Tibial nerve (tissue), 4 donors: ENCODE measurements around the gene EGFLAM. TPM values are rescaled to one million over a fixed set of nuclear protein-coding genes. Genes with fewer than 3 reads are reported as not detected.

Experiments used
- DNase-seq, 2 donors: peaks; one replicate each; pipeline ENCODE4 v3.0.0-alpha.2; 2019; ENCODE audit warnings: low spot score in 2 of 2
- H3K27ac ChIP-seq, 4 donors: fragments of 200-600 bp; sonication (generic) in 3 of 4; one replicate each; pipeline ENCODE4 v1.5.1; 2017 to 2019; ENCODE audit warnings: mild to moderate bottlenecking in 1 of 4
- H3K27me3 ChIP-seq, 2 donors: fragments of 200-600 bp; sonication (generic) in 1 of 2; one replicate each; pipeline versions ENCODE4 v1.5.1 to v1.6.0; 2017 to 2019
- H3K36me3 ChIP-seq, 3 donors: fragments of 200-600 bp; sonication (generic); one replicate each; pipeline ENCODE4 v1.5.1; 2018 to 2019
- H3K4me1 ChIP-seq, 4 donors: fragments of 200-600 bp; sonication (generic) in 3 of 4; one replicate each; pipeline ENCODE4 v1.5.1; 2017 to 2019
- H3K4me3 ChIP-seq, 4 donors: fragments of 200-600 bp; sonication (generic) in 3 of 4; one replicate each; pipeline ENCODE4 v1.5.1; 2017 to 2019; ENCODE audit warnings: mild to moderate bottlenecking in 1 of 4, moderate library complexity in 1 of 4
- H3K9me3 ChIP-seq, 4 donors: fragments of 200-600 bp; sonication (generic) in 3 of 4; one replicate each; pipeline ENCODE4 v1.5.1; 2017 to 2019
- EP300 ChIP-seq, 2 donors: sonication (generic); formaldehyde crosslinking; IDR thresholded peaks; one replicate each; pipeline ENCODE4 v1.6.1; 2017; ENCODE audit warnings: antibody characterized with exemption in 2 of 2, mild to moderate bottlenecking in 1 of 2
- POLR2A ChIP-seq, 2 donors: fragments of 450-650 bp; IDR thresholded peaks; one replicate each; pipeline ENCODE4 v1.6.1; 2017; ENCODE audit warnings: antibody characterized with exemption in 2 of 2, mild to moderate bottlenecking in 2 of 2, moderate library complexity in 2 of 2
- WGBS, 2 donors: methylation state at CpG; one replicate each; pipeline ENCODE4 v1.1.5; 2018; 5-methylcytosine and 5-hydroxymethylcytosine counted together
- total RNA-seq, 4 donors: library from RNA; depleted of rRNA; stranded (reverse); fragments of >200 nt; gene quantifications; one replicate each; pipeline ENCODE4 v1.1.0, GENCODE V29; 2016
- TF ChIP-seq, protein P1 (sequence below), 5 experiments: fragments of 200-600 bp in 3 of 5; fragments of 450-650 bp in 2 of 5; sonication (generic) in 3 of 5; IDR thresholded peaks; one replicate each; pipeline ENCODE4 v1.5.1; 2016 to 2019; ENCODE audit warnings: antibody characterized with exemption in 5 of 5, mild to moderate bottlenecking in 3 of 5, moderate library complexity in 2 of 5

EGFLAM gene
- total RNA-seq, 4 donors from 2014 or later = 18.4 to 64.5 (median 51.1) TPM

DNA sequence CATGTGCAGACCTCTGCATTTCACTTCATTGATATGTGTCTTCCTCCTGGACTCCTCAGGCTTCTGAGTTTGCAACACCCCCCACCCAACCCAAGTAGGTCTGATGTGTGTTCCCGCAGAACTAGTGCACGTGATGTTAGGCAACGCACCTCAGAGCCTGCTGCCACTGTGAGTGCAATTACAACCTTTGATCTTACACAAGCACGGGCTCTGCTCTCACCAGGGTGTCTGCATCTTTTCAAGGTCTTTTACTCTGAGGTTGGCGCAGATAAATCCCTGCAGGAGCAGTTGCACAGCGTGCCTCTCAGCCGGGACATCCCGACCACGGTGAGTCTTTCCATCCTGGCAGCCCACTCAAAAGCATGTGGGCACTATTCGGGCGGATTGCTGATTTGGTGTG is 80.1 kb downstream of the EGFLAM start:
- H3K9me3 ChIP-seq = no peaks in the 10 kb centered on the region
- H3K27me3 ChIP-seq = no peaks in the 10 kb centered on the region
- H3K4me1 ChIP-seq = no peaks in the 10 kb centered on the region
- no peaks in the 10 kb centered on the region for H3K36me3 ChIP-seq
- DNase-seq = no peak
- WGBS, 2 donors = 72 to 79% methylated on average over 11 of the region's 11 CpGs
- TF ChIP-seq POLR2A (IDR thresholded peaks at IDR 0.05) (no peak), EP300 (IDR thresholded peaks at IDR 0.05) (no peak)
- TF ChIP-seq, protein P1, sequence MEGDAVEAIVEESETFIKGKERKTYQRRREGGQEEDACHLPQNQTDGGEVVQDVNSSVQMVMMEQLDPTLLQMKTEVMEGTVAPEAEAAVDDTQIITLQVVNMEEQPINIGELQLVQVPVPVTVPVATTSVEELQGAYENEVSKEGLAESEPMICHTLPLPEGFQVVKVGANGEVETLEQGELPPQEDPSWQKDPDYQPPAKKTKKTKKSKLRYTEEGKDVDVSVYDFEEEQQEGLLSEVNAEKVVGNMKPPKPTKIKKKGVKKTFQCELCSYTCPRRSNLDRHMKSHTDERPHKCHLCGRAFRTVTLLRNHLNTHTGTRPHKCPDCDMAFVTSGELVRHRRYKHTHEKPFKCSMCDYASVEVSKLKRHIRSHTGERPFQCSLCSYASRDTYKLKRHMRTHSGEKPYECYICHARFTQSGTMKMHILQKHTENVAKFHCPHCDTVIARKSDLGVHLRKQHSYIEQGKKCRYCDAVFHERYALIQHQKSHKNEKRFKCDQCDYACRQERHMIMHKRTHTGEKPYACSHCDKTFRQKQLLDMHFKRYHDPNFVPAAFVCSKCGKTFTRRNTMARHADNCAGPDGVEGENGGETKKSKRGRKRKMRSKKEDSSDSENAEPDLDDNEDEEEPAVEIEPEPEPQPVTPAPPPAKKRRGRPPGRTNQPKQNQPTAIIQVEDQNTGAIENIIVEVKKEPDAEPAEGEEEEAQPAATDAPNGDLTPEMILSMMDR (IDR thresholded peaks at IDR 0.05) = no peak
- no peak overlapping the region for H3K27ac ChIP-seq
- no peak overlapping the region for H3K4me3 ChIP-seq

DNA sequence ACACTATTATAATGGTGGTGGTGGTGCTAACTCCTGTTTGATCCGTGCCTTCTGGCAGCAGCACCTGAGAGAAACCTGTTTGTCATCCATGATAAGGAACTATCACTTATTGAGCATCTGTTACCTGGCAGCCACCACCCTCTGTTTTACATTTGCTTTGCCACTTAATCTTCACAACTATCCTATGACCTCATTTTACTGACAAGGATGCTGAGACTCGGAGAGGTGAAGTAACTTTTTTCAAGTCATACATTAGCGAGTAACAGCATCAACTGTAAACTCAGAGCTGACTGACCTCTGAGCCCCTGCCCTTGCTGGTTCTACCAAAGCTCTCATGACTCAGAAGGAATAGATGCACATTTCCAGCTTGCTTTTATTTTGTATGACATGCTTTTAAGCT is 81.1 kb downstream of the EGFLAM start:
- TF ChIP-seq POLR2A (IDR thresholded peaks at IDR 0.05) (no peak), EP300 (IDR thresholded peaks at IDR 0.05) (no peak)
- TF ChIP-seq, protein P1 (IDR thresholded peaks at IDR 0.05) = no peak
- H3K27ac ChIP-seq = no peak overlapping the region
- no peak overlapping the region for H3K4me3 ChIP-seq
- WGBS, 2 donors = 47 to 57% methylated on average over 3 of the region's 3 CpGs
- H3K9me3 ChIP-seq = no peaks in the 10 kb centered on the region
- no peak for DNase-seq
- no peaks in the 10 kb centered on the region for H3K36me3 ChIP-seq
- no peaks in the 10 kb centered on the region for H3K4me1 ChIP-seq
- no peaks in the 10 kb centered on the region for H3K27me3 ChIP-seq

DNA sequence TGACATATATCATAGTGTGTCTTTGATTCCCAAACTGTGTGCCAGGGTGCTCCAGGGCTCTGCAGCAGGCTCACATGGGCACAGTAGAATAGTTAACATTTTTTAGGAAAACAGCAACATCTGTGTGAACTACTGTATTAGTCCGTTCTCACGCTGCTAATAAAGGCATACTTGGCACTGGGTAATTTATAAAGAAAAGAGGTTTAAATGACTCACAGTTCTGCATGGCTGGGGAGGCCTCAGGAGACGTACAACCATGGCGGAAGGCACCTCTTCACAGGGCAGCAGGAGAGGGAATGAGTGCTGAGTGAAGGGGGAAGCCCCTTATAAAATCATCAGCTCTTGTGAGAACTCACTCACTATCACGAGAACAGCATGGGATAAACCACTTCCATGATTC is 82.7 kb downstream of the EGFLAM start:
- WGBS, 2 donors = 58 to 62% methylated on average over 5 of the region's 5 CpGs
- TF ChIP-seq EP300 (IDR thresholded peaks at IDR 0.05) = no peak

DNA sequence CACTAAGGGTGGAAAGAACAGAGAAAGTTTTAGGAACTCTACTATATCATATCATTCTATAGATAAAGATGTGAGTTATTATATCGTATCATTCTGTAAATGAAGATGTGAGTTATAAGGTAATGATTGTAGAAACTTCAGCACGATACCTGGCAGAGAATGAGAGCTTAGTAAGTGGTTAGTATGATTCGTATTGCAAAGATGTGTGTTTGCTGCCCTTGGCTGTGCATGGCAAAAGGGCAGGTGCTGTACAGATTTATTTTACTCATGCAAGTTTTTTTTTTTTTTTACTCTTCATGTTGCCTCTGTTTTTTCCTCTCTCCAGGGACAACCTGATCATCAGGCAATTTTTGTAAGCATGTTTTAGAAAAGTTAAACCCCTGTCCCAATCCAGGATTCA is 83.3 kb downstream of the EGFLAM start:
- Histone ChIP-seq H3K27me3 (no peaks in the 10 kb centered on the region), H3K36me3 (no peaks in the 10 kb centered on the region), H3K27ac (no peak overlapping the region), H3K4me1 (no peaks in the 10 kb centered on the region), H3K9me3 (no peaks in the 10 kb centered on the region), H3K4me3 (no peak overlapping the region)
- no peak for DNase-seq
- TF ChIP-seq, protein P1 (IDR thresholded peaks at IDR 0.05) = no peak
- TF ChIP-seq EP300 (IDR thresholded peaks at IDR 0.05) (no peak), POLR2A (IDR thresholded peaks at IDR 0.05) (no peak)
- WGBS, 2 donors = 90 to 94% methylated on average over 3 of the region's 3 CpGs

More for the DNA sequence above, 82.7 kb downstream of the EGFLAM start:
- Histone ChIP-seq H3K36me3 (no peaks in the 10 kb centered on the region), H3K27ac (no peak overlapping the region), H3K9me3 (no peaks in the 10 kb centered on the region), H3K4me1 (no peaks in the 10 kb centered on the region), H3K27me3 (no peaks in the 10 kb centered on the region), H3K4me3 (no peak overlapping the region)
- no peak for DNase-seq

DNA sequence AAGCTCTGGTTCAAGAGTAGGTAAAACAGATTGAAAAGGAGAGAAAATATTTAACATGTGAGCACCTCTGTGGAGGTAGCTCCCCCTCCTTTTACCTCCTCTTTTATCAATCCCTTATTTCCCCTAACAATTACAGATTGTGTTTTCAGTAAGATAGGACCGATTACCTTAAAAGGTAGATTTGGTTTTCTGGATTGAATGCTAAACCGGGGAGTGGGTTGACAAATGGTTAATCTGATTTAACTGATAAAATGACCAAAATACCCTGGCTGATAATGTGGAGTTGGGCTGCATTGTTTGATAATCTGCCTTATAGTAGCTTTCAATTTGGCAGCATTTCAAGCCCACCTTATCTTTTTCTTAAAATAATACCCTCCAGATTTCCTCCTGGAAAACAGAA is 83.9 kb downstream of the EGFLAM start:
- H3K36me3 ChIP-seq = no peaks in the 10 kb centered on the region
- H3K4me3 ChIP-seq = no peak overlapping the region
- H3K9me3 ChIP-seq = no peaks in the 10 kb centered on the region
- no peaks in the 10 kb centered on the region for H3K4me1 ChIP-seq
- 85 to 91% methylated on average over 2 of the region's 2 CpGs for WGBS, 2 donors
- H3K27ac ChIP-seq = no peak overlapping the region
- TF ChIP-seq, protein P1 (IDR thresholded peaks at IDR 0.05) = no peak
- TF ChIP-seq POLR2A (IDR thresholded peaks at IDR 0.05) (no peak), EP300 (IDR thresholded peaks at IDR 0.05) (no peak)
- no peak for DNase-seq
- H3K27me3 ChIP-seq = no peaks in the 10 kb centered on the region

DNA sequence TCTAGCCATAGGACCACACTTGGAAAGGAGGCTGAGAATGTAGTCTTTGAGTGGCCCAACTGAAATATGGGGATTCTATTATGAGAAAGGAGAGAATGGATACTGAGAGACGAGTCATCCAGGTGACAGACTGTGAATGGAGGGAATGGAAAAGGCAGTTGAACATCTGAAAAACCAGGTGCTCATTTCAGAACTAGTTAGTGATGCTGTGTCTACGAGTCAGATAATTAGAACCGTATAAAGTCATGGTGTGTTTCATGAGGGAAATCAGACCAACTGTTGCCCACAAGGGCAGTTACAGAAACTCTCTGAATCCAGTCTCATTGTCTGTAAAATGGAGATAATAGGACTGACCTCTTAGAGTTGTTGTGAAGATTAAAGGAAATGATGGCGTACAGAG is 86.5 kb downstream of the EGFLAM start:
- no peak overlapping the region for H3K27ac ChIP-seq
- no peaks in the 10 kb centered on the region for H3K4me1 ChIP-seq
- 89 to 91% methylated on average over 4 of the region's 4 CpGs for WGBS, 2 donors
- no peaks in the 10 kb centered on the region for H3K27me3 ChIP-seq
- DNase-seq = no peak
- TF ChIP-seq POLR2A (IDR thresholded peaks at IDR 0.05) (no peak), EP300 (IDR thresholded peaks at IDR 0.05) (no peak)
- TF ChIP-seq, protein P1 (IDR thresholded peaks at IDR 0.05) = no peak
- no peak overlapping the region for H3K4me3 ChIP-seq
- H3K9me3 ChIP-seq = no peaks in the 10 kb centered on the region
- H3K36me3 ChIP-seq = no peaks in the 10 kb centered on the region
